GM12874 (cell line): ENCODE measurements around the gene SOCS1.

Experiments used
- CTCF ChIP-seq: IDR thresholded peaks from 2 replicates; pipeline ENCODE4 v1.5.1; 2011; ENCODE audit warnings: low read depth, mild to moderate bottlenecking, control low read depth, low read length, moderate library complexity; ENCODE audit not compliant: insufficient read depth

SOCS1 gene

GRCh38 chr16:11298143-11298900, 42.3 kb upstream of the SOCS1 start:
- no peak for TF ChIP-seq CTCF

GRCh38 chr16:11297492-11298142, 41.6 kb upstream of the SOCS1 start:
- TF ChIP-seq CTCF = 0 out of 2 replicates have a peak, but pooled peaks have one; percentile 13

GRCh38 chr16:11296706-11297491, 40.9 kb upstream of the SOCS1 start:
- TF ChIP-seq CTCF = no peak

- no peak for TF ChIP-seq CTCF
These were observed 40.3 kb upstream of the SOCS1 start for GRCh38 chr16:11296351-11296705.

GRCh38 chr16:11295672-11296071, 39.7 kb upstream of the SOCS1 start:
- no peak for TF ChIP-seq CTCF

- no peak for TF ChIP-seq CTCF
These were observed 36.2 kb upstream of the SOCS1 start for GRCh38 chr16:11292076-11292748.
